OCI-LY1 (cell line): Measurements from ENCODE around the gene PAEP.

Source experiments
- H2AFZ ChIP-seq: fragments of 200-600 bp; sonication (generic), shearing (Covaris generic); 2 replicates; pipeline ENCODE4 v1.6.0; 2014; ENCODE audit warnings: antibody characterized with exemption, mild to moderate bottlenecking, low read length
- H3F3A ChIP-seq: fragments of 200-600 bp; sonication (generic), shearing (Covaris generic); 2 replicates; pipeline ENCODE4 v1.6.0; 2014; ENCODE audit warnings: mild to moderate bottlenecking, antibody characterized with exemption, low read length, moderate library complexity; ENCODE audit not compliant: insufficient read depth
- H3K27ac ChIP-seq: fragments of 200-600 bp; sonication (generic); 2 replicates; pipeline ENCODE4 v1.5.1; 2014; ENCODE audit warnings: low read length, mixed run types, mild to moderate bottlenecking, low read depth; ENCODE audit not compliant: poor library complexity, severe bottlenecking
- H3K27me3 ChIP-seq: fragments of 200-600 bp; sonication (generic); 2 replicates; pipeline ENCODE4 v1.6.0; 2014; ENCODE audit warnings: antibody characterized with exemption, mild to moderate bottlenecking, low read length, moderate library complexity; ENCODE audit not compliant: insufficient read depth
- H3K36me3 ChIP-seq: fragments of 200-600 bp; sonication (generic); 2 replicates; pipeline ENCODE4 v1.6.1; 2014; ENCODE audit warnings: mild to moderate bottlenecking, antibody characterized with exemption, low read length, moderate library complexity, mixed read lengths; ENCODE audit not compliant: insufficient read depth
- H3K4me1 ChIP-seq: fragments of 200-600 bp; sonication (generic); 2 replicates; pipeline ENCODE4 v1.5.1; 2014; ENCODE audit warnings: mild to moderate bottlenecking, low read length, moderate library complexity; ENCODE audit not compliant: insufficient read depth, severe bottlenecking
- H3K4me2 ChIP-seq: fragments of 200-600 bp; sonication (generic), shearing (Covaris generic); 2 replicates; pipeline ENCODE4 v1.6.1; 2014; ENCODE audit warnings: low read length
- H3K4me3 ChIP-seq: fragments of 200-600 bp; sonication (generic); 2 replicates; pipeline ENCODE4 v1.5.1; 2014; ENCODE audit warnings: low read length, low read depth, mild to moderate bottlenecking, mixed read lengths; ENCODE audit not compliant: poor library complexity, severe bottlenecking
- H3K79me2 ChIP-seq: fragments of 200-600 bp; shearing (Covaris generic); 2 replicates; pipeline ENCODE4 v1.6.1; 2016; ENCODE audit warnings: mixed run types, low read length, mixed read lengths; ENCODE audit not compliant: insufficient read depth
- H3K9ac ChIP-seq: fragments of 200-600 bp; sonication (generic), shearing (Covaris generic); 2 replicates; pipeline ENCODE4 v1.6.1; 2014; ENCODE audit warnings: mild to moderate bottlenecking, low read length, mixed read lengths
- H3K9me2 ChIP-seq: fragments of 200-600 bp; sonication (generic), shearing (Covaris generic); 2 replicates; pipeline ENCODE4 v1.6.1; 2014; ENCODE audit warnings: low read depth, mild to moderate bottlenecking, low read length, mixed read lengths
- H3K9me3 ChIP-seq: fragments of 200-600 bp; shearing (Covaris generic); 2 replicates; pipeline ENCODE4 v1.6.1; 2014; ENCODE audit warnings: low read length, mixed read lengths
- H4K20me1 ChIP-seq: fragments of 200-600 bp; sonication (generic), shearing (Covaris generic); 2 replicates; pipeline ENCODE4 v1.6.0; 2016; ENCODE audit warnings: mild to moderate bottlenecking, low read length; ENCODE audit not compliant: insufficient read depth
- CTCF ChIP-seq: fragments of 200-600 bp; sonication (generic), shearing (Covaris generic); IDR thresholded peaks from 2 replicates; pipeline ENCODE4 v1.5.1; 2017; ENCODE audit warnings: mild to moderate bottlenecking, antibody characterized with exemption, low read length, moderate library complexity, mixed read lengths
- EZH2 ChIP-seq: fragments of 200-600 bp; sonication (generic), shearing (Covaris generic); IDR thresholded peaks from 2 replicates; pipeline ENCODE4 v1.8.0; 2017; ENCODE audit warnings: borderline replicate concordance, mixed run types, mild to moderate bottlenecking, antibody characterized with exemption, low read length, moderate library complexity, mixed read lengths

PAEP gene

GRCh38 chr9:135563039-135563476, 1.5 kb downstream of the PAEP start:
- no peak overlapping the region for H3K4me3 ChIP-seq
- H3K27ac ChIP-seq = no peak overlapping the region
- no peaks in the 10 kb centered on the region for H3K79me2 ChIP-seq
- no peaks in the 10 kb centered on the region for H4K20me1 ChIP-seq
- H3K9me2 ChIP-seq = no peaks in the 10 kb centered on the region
- no peak overlapping the region for H3K9ac ChIP-seq
- no peaks in the 10 kb centered on the region for H3K9me3 ChIP-seq
- H2AFZ ChIP-seq = no peak overlapping the region
- no peak overlapping the region for H3K4me2 ChIP-seq
- no peaks in the 10 kb centered on the region for H3K36me3 ChIP-seq
- H3K4me1 ChIP-seq = no peaks in the 10 kb centered on the region
- no peaks in the 10 kb centered on the region for H3K27me3 ChIP-seq
- TF ChIP-seq CTCF (no peak), EZH2 (no peak)
- no peaks in the 10 kb centered on the region for H3F3A ChIP-seq

- Histone ChIP-seq H2AFZ (no peak overlapping the region), H3K9ac (no peak overlapping the region), H3K27ac (no peak overlapping the region), H3K79me2 (no peaks in the 10 kb centered on the region), H3K4me2 (no peak overlapping the region), H3K4me1 (no peaks in the 10 kb centered on the region), H3F3A (no peaks in the 10 kb centered on the region), H4K20me1 (no peaks in the 10 kb centered on the region), H3K27me3 (peaks cover under 1% of the 10 kb centered on the region; the same call in 1 of the 2 replicates), H3K9me2 (no peaks in the 10 kb centered on the region), H3K36me3 (no peaks in the 10 kb centered on the region), H3K4me3 (no peak overlapping the region), H3K9me3 (no peaks in the 10 kb centered on the region)
- no peak for TF ChIP-seq CTCF
- no peak for TF ChIP-seq EZH2
Measured at GRCh38 chr9:135563858-135564257, 2.3 kb downstream of the PAEP start.

DNA sequence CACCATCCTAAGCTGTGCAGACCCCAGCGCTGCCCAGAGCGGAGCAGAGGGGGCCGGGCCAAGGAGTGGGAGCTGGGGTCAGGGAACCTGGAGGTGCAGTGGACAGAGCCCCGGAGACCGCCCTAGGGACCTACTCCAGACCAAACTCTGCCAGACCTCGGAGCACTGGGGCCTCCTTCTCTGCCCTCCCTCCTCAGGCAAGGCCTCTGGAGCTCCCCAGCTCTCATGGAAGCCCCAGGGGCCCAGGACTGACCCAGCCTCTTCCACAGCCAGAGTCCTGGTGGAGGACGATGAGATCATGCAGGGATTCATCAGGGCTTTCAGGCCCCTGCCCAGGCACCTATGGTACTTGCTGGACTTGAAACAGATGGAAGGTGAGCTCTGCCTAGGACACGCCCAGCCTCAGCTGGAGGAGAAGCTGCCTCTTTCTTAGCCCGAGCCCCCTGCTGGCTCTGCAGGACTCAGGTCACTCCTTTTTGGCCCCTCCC, 3.6 kb downstream of the PAEP start:
- H4K20me1 ChIP-seq = no peaks in the 10 kb centered on the region
- H3K9ac ChIP-seq = no peak overlapping the region
- H3K4me1 ChIP-seq = no peaks in the 10 kb centered on the region
- no peaks in the 10 kb centered on the region for H3K9me3 ChIP-seq
- H3K27me3 ChIP-seq = peaks cover 6% of the 10 kb centered on the region; the same call in 1 of the 2 replicates
- H2AFZ ChIP-seq = no peak overlapping the region
- no peak overlapping the region for H3K4me3 ChIP-seq
- TF ChIP-seq CTCF (no peak), EZH2 (no peak)
- no peak overlapping the region for H3K27ac ChIP-seq
- no peak overlapping the region for H3K4me2 ChIP-seq
- H3F3A ChIP-seq = no peaks in the 10 kb centered on the region
- H3K9me2 ChIP-seq = no peaks in the 10 kb centered on the region
- H3K79me2 ChIP-seq = no peaks in the 10 kb centered on the region
- no peaks in the 10 kb centered on the region for H3K36me3 ChIP-seq
